NCI-H524 treated with DMSO at 0.1 percent for 48 hours (cell line): ENCODE results near the gene MED31.
"Not testable (repeated sequence)": the region's sequence is repeated elsewhere in the genome, so short reads cannot be mapped to it uniquely, and the experiment has no call there.

Experiments
- DNase-seq: peaks from one replicate; lab custom pipeline; 2025; lab: John Stamatoyannopoulos, UW

The MED31 gene

DNA sequence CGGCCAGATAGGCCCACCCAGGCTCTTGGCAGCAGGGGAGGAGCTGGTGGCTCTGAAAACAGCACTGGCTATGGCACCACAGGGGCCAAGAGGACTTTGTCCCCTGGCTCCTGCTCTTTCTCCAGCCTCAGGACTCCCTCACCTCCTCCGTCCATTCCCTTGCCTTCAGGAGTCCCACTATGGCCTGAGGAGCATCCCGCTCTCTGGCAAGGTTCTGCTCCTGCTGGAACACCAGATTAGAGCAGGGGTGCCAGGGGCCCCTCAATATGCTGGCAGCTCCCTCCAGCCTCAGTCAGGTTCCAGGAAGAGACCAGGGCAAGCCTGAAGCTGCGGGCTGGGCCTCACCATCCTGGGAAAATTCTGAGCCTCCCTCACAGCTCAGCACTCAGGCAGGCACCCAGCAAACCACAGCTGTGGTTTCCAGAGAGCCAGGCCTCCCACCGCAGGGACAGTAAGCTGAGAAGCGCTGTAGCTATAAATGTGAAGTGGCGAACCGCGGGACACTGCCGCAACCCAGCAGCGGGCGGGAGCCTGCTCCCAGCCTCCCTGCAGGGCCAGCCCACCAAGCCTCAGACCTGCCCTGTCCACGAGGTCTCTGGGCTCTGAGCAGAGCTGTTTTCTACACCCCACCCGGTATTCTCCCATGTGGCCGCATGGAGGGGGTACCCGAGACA, 25.9 kb upstream of the MED31 start:
- no peak for DNase-seq

- no peak for DNase-seq
Observed at GRCh38 chr17:6676802-6677157, 25.4 kb upstream of the MED31 start.

GRCh38 chr17:6675201-6675825, 23.9 kb upstream of the MED31 start:
- DNase-seq = no peak

DNA sequence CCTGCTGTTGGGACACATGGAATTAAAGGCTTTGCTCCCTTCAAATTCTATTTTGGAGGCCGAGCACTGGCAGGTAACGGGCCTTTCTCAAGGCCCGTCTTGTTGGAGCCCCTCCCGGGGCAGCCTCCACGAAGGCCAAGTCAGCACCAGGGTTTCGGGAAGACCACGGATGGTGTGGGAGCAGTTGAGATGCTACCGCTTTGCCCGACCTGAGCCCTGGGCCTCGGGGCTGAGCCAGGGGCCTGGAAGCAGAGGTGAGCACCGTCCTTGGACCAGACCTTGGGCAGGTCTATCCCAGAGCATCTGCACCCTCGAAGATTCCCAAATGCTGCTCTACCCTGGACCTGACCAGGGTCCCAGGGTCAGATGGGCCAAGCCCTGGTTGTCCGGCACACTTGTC, 23.2 kb upstream of the MED31 start:
- no peak for DNase-seq

DNA sequence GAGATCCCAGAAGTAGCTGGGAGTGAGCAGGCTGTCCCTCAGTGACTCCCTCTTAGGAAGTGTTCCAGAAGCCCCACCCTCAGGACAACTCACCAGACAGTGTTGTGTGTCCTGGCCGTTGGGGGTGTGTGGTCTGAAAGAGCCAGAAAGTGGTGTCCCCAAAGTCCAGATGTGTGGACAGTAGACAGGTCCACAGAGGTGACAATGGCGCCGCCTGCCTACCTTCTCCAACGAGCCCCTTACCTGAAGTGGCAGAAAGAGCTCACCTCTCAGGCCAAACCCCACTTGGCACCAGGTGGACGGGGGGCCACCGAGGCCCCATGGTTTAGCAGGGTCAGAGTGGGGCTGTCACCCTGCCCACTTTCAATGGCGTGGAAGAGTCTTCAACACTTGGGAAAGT, 20.0 kb upstream of the MED31 start:
- no peak for DNase-seq

GRCh38 chr17:6670999-6671398, 19.6 kb upstream of the MED31 start:
- DNase-seq = no peak

GRCh38 chr17:6670571-6670970, 19.2 kb upstream of the MED31 start:
- DNase-seq = no peak

DNA sequence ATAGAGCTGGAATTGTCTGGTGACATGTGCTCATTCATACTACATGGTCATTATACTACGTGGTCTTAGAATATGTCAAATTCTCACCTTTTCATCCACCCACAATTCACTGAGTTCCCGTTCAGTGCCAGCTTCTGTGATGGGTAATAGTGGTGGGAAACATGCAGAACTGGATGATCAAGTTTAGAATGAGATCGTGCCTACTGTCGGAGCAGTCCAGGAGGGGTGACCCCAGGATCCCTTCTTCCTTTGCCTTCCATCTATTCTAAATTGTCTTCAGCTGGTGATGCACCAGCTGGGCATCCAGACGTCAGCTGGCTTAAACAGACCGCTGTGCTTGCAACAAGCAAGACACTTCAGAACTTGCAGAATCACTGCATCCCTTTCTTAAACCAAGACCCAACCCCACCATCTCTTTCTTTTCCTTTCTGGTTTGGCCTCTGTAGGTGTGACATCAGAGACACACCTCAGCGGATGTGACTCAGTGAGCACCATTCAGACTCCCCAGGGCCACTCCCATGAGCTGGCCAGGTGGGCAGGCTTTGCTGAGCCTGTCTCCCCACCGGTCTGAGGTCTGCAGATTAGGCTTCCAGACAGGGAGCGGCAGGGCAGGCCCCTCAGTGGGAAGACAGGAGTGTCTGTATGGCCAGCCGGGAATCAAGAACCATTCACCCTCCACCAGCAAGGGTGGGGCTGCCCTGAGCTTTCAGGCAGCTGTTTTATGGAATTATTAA, 18.2 kb upstream of the MED31 start:
- DNase-seq = no peak

GRCh38 chr17:6668727-6669425, 17.5 kb upstream of the MED31 start:
- DNase-seq = no peak

DNA sequence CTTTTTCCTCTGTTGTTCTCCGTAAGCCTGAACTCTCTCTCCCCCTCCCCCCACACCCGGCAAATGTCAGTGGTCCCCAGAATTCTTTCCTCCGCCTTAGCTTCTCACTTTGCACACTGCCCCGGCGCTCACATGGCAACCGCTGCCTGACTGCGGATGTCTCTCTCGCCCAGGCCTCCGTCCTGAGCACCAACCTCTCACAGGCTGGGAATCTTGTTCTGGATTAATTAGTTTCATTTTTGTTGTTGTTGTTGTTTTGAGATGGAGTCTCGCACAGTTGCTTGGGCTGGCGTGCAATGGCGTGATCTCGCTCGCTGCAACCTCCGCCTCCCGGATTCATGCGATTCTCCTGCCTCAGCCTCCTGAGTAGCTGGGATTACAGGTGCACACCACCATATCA, 16.8 kb upstream of the MED31 start:
- no peak for DNase-seq

DNA sequence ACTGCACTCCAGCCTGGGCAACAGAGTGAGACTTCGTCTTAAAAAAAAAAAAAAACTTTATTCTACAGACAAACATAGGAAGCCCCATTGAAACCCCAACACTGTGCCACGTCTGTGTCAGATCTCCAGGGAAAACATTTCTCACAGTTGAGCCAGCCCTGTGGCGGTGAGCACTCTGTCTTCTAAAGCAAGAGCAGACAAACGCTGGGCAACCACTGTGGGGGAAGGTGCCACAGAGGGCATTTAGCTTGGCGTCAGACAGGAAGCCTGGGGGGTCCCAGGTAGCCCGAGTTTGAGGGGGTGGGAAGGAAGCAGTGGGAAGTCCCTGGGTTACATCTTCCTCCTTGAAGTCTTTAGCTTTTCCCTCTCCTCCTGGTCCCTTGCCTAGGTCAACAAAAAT, 16.1 kb upstream of the MED31 start:
- no peak for DNase-seq

DNA sequence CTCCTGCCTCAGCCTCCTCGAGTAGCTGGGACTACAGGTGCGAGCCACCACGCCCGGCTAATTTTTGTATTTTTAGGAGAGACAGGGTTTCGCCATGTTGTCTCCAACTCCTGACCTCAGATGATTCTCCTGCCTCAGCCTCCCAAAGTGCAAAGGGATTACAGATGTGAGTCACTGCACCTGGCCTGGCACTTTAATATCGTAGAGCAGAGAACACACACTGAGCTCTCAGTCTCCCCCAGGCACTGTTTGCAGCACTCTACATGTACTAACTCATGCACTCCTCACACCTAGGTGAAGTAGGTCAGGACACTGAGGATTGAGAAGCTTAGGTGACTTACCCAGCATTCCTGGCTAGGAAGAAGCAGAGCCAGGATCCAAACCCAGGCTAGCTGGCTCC, 15.2 kb upstream of the MED31 start:
- no peak for DNase-seq

- no peak for DNase-seq
Observed at GRCh38 chr17:6666077-6666521, 14.7 kb upstream of the MED31 start.

GRCh38 chr17:6663200-6663599, 11.8 kb upstream of the MED31 start:
- DNase-seq = not testable (repeated sequence)

DNA sequence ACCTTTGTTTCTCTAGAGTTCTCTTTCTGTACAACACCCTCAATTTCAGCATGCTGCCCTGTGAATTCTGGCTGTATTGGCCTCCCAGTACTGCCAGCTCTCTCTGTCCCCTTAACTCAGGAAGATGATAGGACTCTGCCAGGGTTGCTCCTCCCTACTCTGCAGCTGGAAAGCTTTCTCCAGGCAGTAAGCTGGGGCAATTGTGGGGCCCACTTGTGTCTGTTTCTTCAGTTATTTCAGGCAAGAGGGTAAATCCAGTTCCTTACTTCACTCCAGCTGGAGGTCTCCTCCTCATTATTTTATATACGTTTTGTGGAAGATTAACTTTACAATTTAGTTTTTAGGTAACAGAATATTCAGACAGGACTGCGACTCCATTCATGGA, 10.1 kb upstream of the MED31 start:
- DNase-seq = no peak

DNA sequence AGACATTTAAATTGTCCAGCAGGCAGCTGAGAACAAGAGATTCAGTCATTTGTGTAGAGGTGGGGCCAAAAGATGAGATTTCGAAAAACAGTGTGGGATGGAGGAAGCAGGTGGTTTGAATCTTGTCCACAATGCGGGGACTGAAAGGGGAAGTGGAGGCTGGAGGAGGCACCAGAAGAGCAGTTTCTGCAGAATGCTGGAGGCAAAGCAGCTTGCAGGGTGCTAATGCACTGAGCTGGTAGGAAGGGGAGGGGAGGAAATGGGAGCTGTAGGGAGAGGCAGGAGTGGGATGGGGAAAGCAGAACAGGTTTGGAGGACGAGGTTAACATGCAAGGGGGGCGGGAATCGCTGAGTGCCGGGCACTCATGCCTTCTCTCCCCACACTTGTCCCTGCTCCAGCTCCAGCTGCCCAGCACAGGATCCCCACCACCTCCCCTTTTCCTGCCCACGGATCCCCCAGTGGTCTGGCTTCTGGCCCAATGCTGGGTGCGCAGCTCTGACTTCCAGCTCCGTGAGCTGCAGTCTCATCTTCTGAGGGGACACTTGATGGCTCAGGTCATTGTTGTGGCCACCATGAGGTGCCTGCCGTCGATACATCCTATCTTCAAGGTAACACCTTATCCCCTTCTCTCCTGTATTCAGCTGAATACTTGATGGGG, 9.5 kb upstream of the MED31 start:
- DNase-seq = no peak

DNA sequence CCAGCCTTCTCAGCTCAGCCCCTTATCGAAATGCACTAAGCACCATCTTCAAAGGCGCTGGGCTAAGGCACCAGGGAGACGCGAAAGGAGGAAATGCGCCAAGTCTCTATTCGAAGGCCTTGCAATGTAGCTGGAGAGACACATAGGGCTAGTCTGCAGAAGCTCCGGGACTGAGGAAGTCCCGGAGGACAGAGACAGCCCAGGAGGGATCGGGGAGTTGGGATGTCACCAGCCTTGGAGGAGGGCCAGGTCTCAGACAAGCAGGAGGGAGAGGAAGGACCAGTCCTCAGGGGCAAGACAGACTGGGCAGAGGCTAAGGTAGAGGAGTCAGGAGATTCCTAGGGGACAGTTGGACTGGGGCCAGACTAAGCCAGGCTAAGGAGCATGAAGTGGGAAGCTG, 8.7 kb upstream of the MED31 start:
- DNase-seq = no peak

DNA sequence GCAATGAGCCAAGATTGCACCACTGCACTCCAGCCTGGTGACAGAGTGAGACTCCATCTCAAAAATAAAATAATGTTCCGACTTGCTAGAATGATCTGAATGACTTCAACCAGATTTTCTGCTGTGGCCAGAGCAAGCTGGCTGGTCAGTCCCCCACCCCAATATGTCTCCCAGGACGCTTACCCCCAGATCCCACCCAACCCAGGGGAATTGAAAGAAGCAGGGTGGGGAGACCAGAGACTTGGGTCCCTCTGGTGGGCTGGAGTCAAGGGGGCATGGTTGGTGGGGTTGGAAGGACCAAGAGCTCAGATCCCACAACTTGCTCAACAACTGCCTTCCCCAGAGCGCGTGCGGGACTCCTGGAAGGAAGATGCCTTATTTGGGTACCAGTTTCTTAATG, 7.0 kb upstream of the MED31 start:
- not testable (repeated sequence) for DNase-seq

- DNase-seq = no peak
Observed at GRCh38 chr17:6657633-6658287, 6.4 kb upstream of the MED31 start.

DNA sequence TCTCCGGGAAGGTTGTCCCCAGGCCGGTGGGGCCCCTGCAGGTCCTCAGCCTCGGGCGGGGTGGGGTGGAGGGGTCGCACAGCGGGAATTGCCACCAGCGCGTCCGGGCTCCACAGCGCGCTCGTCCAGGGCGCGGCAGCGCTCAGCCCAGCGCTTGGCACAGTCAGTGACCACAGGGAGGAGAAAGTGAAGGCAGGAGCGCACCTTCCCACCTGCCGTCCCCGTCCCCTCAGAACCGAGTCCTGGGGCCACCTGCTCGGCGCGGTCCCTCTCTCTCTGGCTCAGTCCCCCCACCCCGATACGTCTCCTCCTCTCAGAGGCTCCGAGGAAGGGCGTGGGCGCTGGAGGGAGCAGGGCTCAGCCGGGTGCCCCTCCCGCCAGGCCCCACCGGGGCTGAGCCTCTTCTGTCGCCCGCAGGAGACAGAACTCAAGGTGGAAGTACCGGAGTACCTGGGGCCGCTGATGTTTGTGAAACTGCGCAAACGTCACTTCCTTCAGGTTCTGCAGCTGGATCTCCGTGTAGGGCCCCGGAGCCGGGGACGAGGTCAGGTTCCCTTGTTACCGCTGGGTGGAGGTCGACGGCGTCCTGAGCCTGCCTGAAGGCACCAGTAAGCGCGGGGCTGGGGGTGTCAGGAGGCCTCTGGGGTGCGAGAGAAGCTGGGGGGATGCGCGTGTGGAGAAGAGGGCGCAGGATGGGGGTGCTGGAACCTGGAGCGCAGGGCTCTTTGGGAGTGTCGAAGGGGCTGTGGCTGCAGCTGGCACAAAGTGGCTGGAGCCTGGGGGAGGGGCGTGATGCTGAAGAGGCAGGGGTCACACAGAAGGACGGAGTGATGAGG, 5.6 kb upstream of the MED31 start:
- not testable (repeated sequence) for DNase-seq
